Measurements from ENCODE around the gene CRB1. TPM values are rescaled to one million over a fixed set of nuclear protein-coding genes. Genes with fewer than 3 reads are reported as not detected.

CRB1 gene
- total and polyA plus RNA-seq, 7 donors, result 0.19 to 0.49 (median 0.38) TPM; not detected in 3

- Histone ChIP-seq H3K27me3 (no peaks in the 10 kb centered on the region), H3K36me3 (no peaks in the 10 kb centered on the region), H3K4me1 (no peaks in the 10 kb centered on the region), H3K9me3 (no peaks in the 10 kb centered on the region), H3K4me3 (no peak overlapping the region), H3K27ac (no peak overlapping the region)
- intact Hi-C loops (cut with DNase I), result no loop called here
- DNase-seq, result no peak
- peak in 1 of 4 experiments; percentile 10 for TF ChIP-seq CTCF (IDR thresholded peaks at IDR 0.05)
- no peak for TF ChIP-seq POLR2A (IDR thresholded peaks at IDR 0.05)
- WGBS, 2 donors, result 20 to 35% methylated on average over 2 of the region's 2 CpGs
These were observed 59.8 kb downstream of the CRB1 start for GRCh38 chr1:197327776-197328364.

- TF ChIP-seq EP300 (IDR thresholded peaks at IDR 0.05), result no peak
- TF ChIP-seq POLR2A (IDR thresholded peaks at IDR 0.05), result no peak
- TF ChIP-seq CTCF (IDR thresholded peaks at IDR 0.05), result no peak
- TF ChIP-seq POLR2AphosphoS5 (IDR thresholded peaks at IDR 0.05), result no peak
- no peak overlapping the region for H3K27ac ChIP-seq
- 79 to 80% methylated on average over 4 of the region's 4 CpGs for WGBS, 2 donors
- no peaks in the 10 kb centered on the region for H3K4me1 ChIP-seq
- no peaks in the 10 kb centered on the region for H3K9me3 ChIP-seq
- DNase-seq, result no peak
- H3K4me3 ChIP-seq, result no peak overlapping the region
- H3K36me3 ChIP-seq, result no peaks in the 10 kb centered on the region
- H3K27me3 ChIP-seq, result no peaks in the 10 kb centered on the region
- intact Hi-C loops (cut with DNase I), result no loop called here
These were observed 62.2 kb downstream of the CRB1 start for GRCh38 chr1:197330213-197330612.

- TF ChIP-seq CTCF (IDR thresholded peaks at IDR 0.05) (no peak), EP300 (IDR thresholded peaks at IDR 0.05) (no peak), POLR2A (IDR thresholded peaks at IDR 0.05) (no peak), POLR2AphosphoS5 (IDR thresholded peaks at IDR 0.05) (no peak)
- no peaks in the 10 kb centered on the region for H3K4me1 ChIP-seq
- intact Hi-C loops (cut with DNase I), result no loop called here
- H3K4me3 ChIP-seq, result no peak overlapping the region
- no peak overlapping the region for H3K27ac ChIP-seq
- no peak for DNase-seq
- WGBS, 2 donors, result 88% methylated on average over 5 of the region's 5 CpGs
- H3K36me3 ChIP-seq, result no peaks in the 10 kb centered on the region
- no peaks in the 10 kb centered on the region for H3K27me3 ChIP-seq
- H3K9me3 ChIP-seq, result no peaks in the 10 kb centered on the region
These were observed 63.5 kb downstream of the CRB1 start for GRCh38 chr1:197331565-197331964.

GRCh38 chr1:197333041-197333440, 65.0 kb downstream of the CRB1 start:
- H3K9me3 ChIP-seq, result no peaks in the 10 kb centered on the region
- WGBS, 2 donors, result 91 to 92% methylated on average over 1 of the region's 1 CpG
- H3K27ac ChIP-seq, result no peak overlapping the region
- no peaks in the 10 kb centered on the region for H3K36me3 ChIP-seq
- H3K4me1 ChIP-seq, result no peaks in the 10 kb centered on the region
- DNase-seq, result no peak
- H3K27me3 ChIP-seq, result no peaks in the 10 kb centered on the region
- intact Hi-C loops (cut with DNase I), result no loop called here
- TF ChIP-seq POLR2A (IDR thresholded peaks at IDR 0.05) (no peak), CTCF (IDR thresholded peaks at IDR 0.05) (no peak), POLR2AphosphoS5 (IDR thresholded peaks at IDR 0.05) (no peak), EP300 (IDR thresholded peaks at IDR 0.05) (no peak)
- no peak overlapping the region for H3K4me3 ChIP-seq

GRCh38 chr1:197336571-197336970, 68.5 kb downstream of the CRB1 start:
- WGBS, 2 donors, result 85 to 91% methylated on average over 2 of the region's 2 CpGs
- Histone ChIP-seq H3K27me3 (no peaks in the 10 kb centered on the region), H3K27ac (no peak overlapping the region), H3K9me3 (no peaks in the 10 kb centered on the region), H3K4me1 (no peaks in the 10 kb centered on the region), H3K36me3 (no peaks in the 10 kb centered on the region), H3K4me3 (no peak overlapping the region)
- intact Hi-C loops (cut with DNase I), result no loop called here
- no peak for DNase-seq
- TF ChIP-seq POLR2A (IDR thresholded peaks at IDR 0.05) (no peak), EP300 (IDR thresholded peaks at IDR 0.05) (no peak), POLR2AphosphoS5 (IDR thresholded peaks at IDR 0.05) (no peak)

All from sigmoid colon (tissue), 7 donors.